HL-60 (cell line): ENCODE results near the gene BUB1.

ENCODE experiments used
- GABPA ChIP-seq: IDR thresholded peaks from 2 replicates; pipeline ENCODE4 v1.6.1; 2012; ENCODE audit warnings: low read depth
- POLR2AphosphoS5 ChIP-seq: IDR thresholded peaks from 2 replicates; pipeline ENCODE4 v1.6.1; 2012; ENCODE audit warnings: low read depth
- REST ChIP-seq: IDR thresholded peaks from 2 replicates; pipeline ENCODE4 v1.6.1; 2012; ENCODE audit warnings: low read depth; ENCODE audit not compliant: insufficient replicate concordance
- SPI1 ChIP-seq: IDR thresholded peaks from 2 replicates; pipeline ENCODE4 v1.6.1; 2012; ENCODE audit warnings: low read depth, mild to moderate bottlenecking, borderline replicate concordance
- TF ChIP-seq, protein P1 (sequence below): IDR thresholded peaks from one replicate; pipeline ENCODE4 v1.5.1; 2011; ENCODE audit warnings: low read length, control low read depth, inconsistent platforms; ENCODE audit not compliant: insufficient read depth

- TF ChIP-seq, protein P1, sequence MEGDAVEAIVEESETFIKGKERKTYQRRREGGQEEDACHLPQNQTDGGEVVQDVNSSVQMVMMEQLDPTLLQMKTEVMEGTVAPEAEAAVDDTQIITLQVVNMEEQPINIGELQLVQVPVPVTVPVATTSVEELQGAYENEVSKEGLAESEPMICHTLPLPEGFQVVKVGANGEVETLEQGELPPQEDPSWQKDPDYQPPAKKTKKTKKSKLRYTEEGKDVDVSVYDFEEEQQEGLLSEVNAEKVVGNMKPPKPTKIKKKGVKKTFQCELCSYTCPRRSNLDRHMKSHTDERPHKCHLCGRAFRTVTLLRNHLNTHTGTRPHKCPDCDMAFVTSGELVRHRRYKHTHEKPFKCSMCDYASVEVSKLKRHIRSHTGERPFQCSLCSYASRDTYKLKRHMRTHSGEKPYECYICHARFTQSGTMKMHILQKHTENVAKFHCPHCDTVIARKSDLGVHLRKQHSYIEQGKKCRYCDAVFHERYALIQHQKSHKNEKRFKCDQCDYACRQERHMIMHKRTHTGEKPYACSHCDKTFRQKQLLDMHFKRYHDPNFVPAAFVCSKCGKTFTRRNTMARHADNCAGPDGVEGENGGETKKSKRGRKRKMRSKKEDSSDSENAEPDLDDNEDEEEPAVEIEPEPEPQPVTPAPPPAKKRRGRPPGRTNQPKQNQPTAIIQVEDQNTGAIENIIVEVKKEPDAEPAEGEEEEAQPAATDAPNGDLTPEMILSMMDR: no peak
- TF ChIP-seq SPI1: no peak
- TF ChIP-seq POLR2AphosphoS5: no peak
- no peak for TF ChIP-seq REST
- TF ChIP-seq GABPA: no peak
Observed at GRCh38 chr2:110712737-110713136, 34.9 kb upstream of the BUB1 start.
